ENCODE measurements around the gene PRKCE.

The PRKCE gene

GRCh38 chr2:45938649-45939511, 287.4 kb downstream of the PRKCE start:
- H3K4me3 ChIP-seq (replicated peaks in 1 of 2; ENCODE audit: low read depth in 2 of 2, low read length in 2 of 2), result no peak overlapping the region
- TF ChIP-seq CTCF (IDR thresholded peaks at IDR 0.05; ENCODE audit: low read depth, low read length), result no peak
- peak; percentile 96 for DNase-seq (ENCODE audit: low read depth in 2 of 2)

- no peak for TF ChIP-seq CTCF (IDR thresholded peaks at IDR 0.05; ENCODE audit: low read depth, low read length)
- H3K4me3 ChIP-seq (replicated peaks in 1 of 2; ENCODE audit: low read depth in 2 of 2, low read length in 2 of 2), result no peak overlapping the region
- DNase-seq (ENCODE audit: low read depth in 2 of 2), result no peak
Observed at GRCh38 chr2:45941531-45942236, 290.2 kb downstream of the PRKCE start.

- no peak overlapping the region for H3K4me3 ChIP-seq (replicated peaks in 1 of 2; ENCODE audit: low read depth in 2 of 2, low read length in 2 of 2)
- peak in 1 of 2 donors; percentile 54 for DNase-seq (ENCODE audit: low read depth in 2 of 2)
- no peak for TF ChIP-seq CTCF (IDR thresholded peaks at IDR 0.05; ENCODE audit: low read depth, low read length)
Observed at GRCh38 chr2:45942237-45942738, 290.8 kb downstream of the PRKCE start.

GRCh38 chr2:45943219-45944044, 292.0 kb downstream of the PRKCE start:
- H3K4me3 ChIP-seq (replicated peaks in 1 of 2; ENCODE audit: low read depth in 2 of 2, low read length in 2 of 2), result no peak overlapping the region
- TF ChIP-seq CTCF (IDR thresholded peaks at IDR 0.05; ENCODE audit: low read depth, low read length), result no peak
- no peak for DNase-seq (ENCODE audit: low read depth in 2 of 2)

GRCh38 chr2:45944074-45944473, 292.6 kb downstream of the PRKCE start:
- peak; percentile 66 to 68 for DNase-seq (ENCODE audit: low read depth in 2 of 2)
- no peak overlapping the region for H3K4me3 ChIP-seq (replicated peaks in 1 of 2; ENCODE audit: low read depth in 2 of 2, low read length in 2 of 2)
- TF ChIP-seq CTCF (IDR thresholded peaks at IDR 0.05; ENCODE audit: low read depth, low read length), result no peak

GRCh38 chr2:45945302-45945717, 293.8 kb downstream of the PRKCE start:
- H3K4me3 ChIP-seq (replicated peaks in 1 of 2; ENCODE audit: low read depth in 2 of 2, low read length in 2 of 2), result no peak overlapping the region
- no peak for DNase-seq (ENCODE audit: low read depth in 2 of 2)
- no peak for TF ChIP-seq CTCF (IDR thresholded peaks at IDR 0.05; ENCODE audit: low read depth, low read length)
